CD8-positive, alpha-beta memory T cell (primary cell): ENCODE measurements around the gene ANO4. TPM values are rescaled to one million over a fixed set of nuclear protein-coding genes. Genes with fewer than 3 reads are reported as not detected.

Experiments used
- CTCF ChIA-PET: fragments of 350-600 bp; sonication (Branson Sonifier 250); formaldehyde crosslinking; loops from one replicate; lab custom pipeline; 2021; ENCODE audit warnings: antibody characterized with exemption; lab: Charles Lee
- POLR2A ChIA-PET: fragments of 350-600 bp; sonication (Branson Sonifier 250); formaldehyde crosslinking; loops from one replicate; lab custom pipeline; 2021; ENCODE audit warnings: antibody characterized with exemption; lab: Charles Lee
- DNase-seq, 5 donors: peaks; one replicate each; pipeline versions ENCODE4 v3.0.0 to v3.0.0-alpha.2; 2020 to 2022; ENCODE audit warnings: mixed read lengths in 1 of 5
- H3K27ac ChIP-seq: one replicate; pipeline ENCODE4 v1.7.0; 2013; ENCODE audit warnings: low read depth, mild to moderate bottlenecking, low read length, moderate library complexity
- H3K27me3 ChIP-seq: 2 replicates; pipeline ENCODE4 v1.7.0; 2013; ENCODE audit warnings: low read length, mild to moderate bottlenecking; ENCODE audit not compliant: insufficient read depth, poor library complexity, severe bottlenecking
- H3K36me3 ChIP-seq: 2 replicates; pipeline ENCODE4 v1.7.0; 2013; ENCODE audit warnings: mild to moderate bottlenecking, low read length, moderate library complexity; ENCODE audit not compliant: insufficient read depth
- H3K4me1 ChIP-seq: 2 replicates; pipeline ENCODE4 v1.7.0; 2013; ENCODE audit warnings: mild to moderate bottlenecking, low read length, moderate library complexity; ENCODE audit not compliant: insufficient read depth
- H3K4me3 ChIP-seq: 2 replicates; pipeline ENCODE4 v1.7.0; 2013; ENCODE audit warnings: mild to moderate bottlenecking, low read length
- H3K9me3 ChIP-seq: 2 replicates; pipeline ENCODE4 v1.7.0; 2013; ENCODE audit warnings: mild to moderate bottlenecking, low read length
- H3K27ac Mint-ChIP-seq, 8 donors: one replicate each; pipeline ENCODE4 v1.8.0; 2020 to 2021; ENCODE audit warnings: mixed read lengths in 8 of 8, mild to moderate bottlenecking in 6 of 8, inconsistent platforms in 3 of 8, moderate library complexity in 3 of 8
- H3K27me3 Mint-ChIP-seq, 2 donors: one replicate each; pipeline ENCODE4 v1.8.0; 2020 to 2021; ENCODE audit warnings: mixed read lengths in 2 of 2, mild to moderate bottlenecking in 1 of 2, moderate library complexity in 1 of 2
- H3K36me3 Mint-ChIP-seq, 3 donors: one replicate each; pipeline ENCODE4 v1.8.0; 2020 to 2021; ENCODE audit warnings: mixed read lengths in 3 of 3, inconsistent platforms in 1 of 3, mild to moderate bottlenecking in 1 of 3
- H3K4me1 Mint-ChIP-seq, 3 donors: one replicate each; pipeline ENCODE4 v1.8.0; 2020 to 2021; ENCODE audit warnings: mixed read lengths in 3 of 3, inconsistent platforms in 1 of 3, mild to moderate bottlenecking in 1 of 3
- H3K4me3 Mint-ChIP-seq, 7 donors: one replicate each; pipeline ENCODE4 v1.8.0; 2020 to 2021; ENCODE audit warnings: mixed read lengths in 7 of 7, mild to moderate bottlenecking in 6 of 7, moderate library complexity in 4 of 7, inconsistent platforms in 2 of 7
- H3K9me3 Mint-ChIP-seq, 5 donors: one replicate each; pipeline ENCODE4 v1.8.0; 2020 to 2022; ENCODE audit warnings: mixed read lengths in 5 of 5, mild to moderate bottlenecking in 3 of 5, moderate library complexity in 2 of 5, inconsistent platforms in 1 of 5
- polyA plus RNA-seq: library from polyadenylated mRNA; unstranded; fragments of 300-500 nt; fragmentation: Illumina TruSeq; gene quantifications from one replicate; pipeline ENCODE4 v1.2.3, GENCODE V29; 2021
- total RNA-seq, 2 experiments: library from RNA; stranded (reverse); gene quantifications; one replicate each; pipeline ENCODE4 v1.2.3, GENCODE V29; 2021

ANO4 gene
- total and polyA plus RNA-seq, 3 experiments from 2014 or later, result not detected

- no peak for DNase-seq
- no peaks in the 10 kb centered on the region for H3K27me3 ChIP-seq
- no peaks in the 10 kb centered on the region for H3K4me1 ChIP-seq
- no peak overlapping the region for H3K27ac Mint-ChIP-seq
- peaks cover 0 to 10% (median 3%) of the 10 kb centered on the region in 5 donors for H3K9me3 Mint-ChIP-seq
- ChIA-PET CTCF (no interaction called here), POLR2A (no interaction called here)
- no peaks in the 10 kb centered on the region for H3K9me3 ChIP-seq
- no peaks in the 10 kb centered on the region for H3K27me3 Mint-ChIP-seq
- H3K4me1 Mint-ChIP-seq, result no peaks in the 10 kb centered on the region
- no peak overlapping the region for H3K4me3 ChIP-seq
- H3K36me3 Mint-ChIP-seq, result no peaks in the 10 kb centered on the region
- no peaks in the 10 kb centered on the region for H3K36me3 ChIP-seq
- no peak overlapping the region for H3K27ac ChIP-seq
- H3K4me3 Mint-ChIP-seq, result no peak overlapping the region
These were observed 161.8 kb downstream of the ANO4 start for GRCh38 chr12:100956311-100956852.

GRCh38 chr12:100959481-100959880, 164.9 kb downstream of the ANO4 start:
- Mint-ChIP-seq H3K4me1 (no peaks in the 10 kb centered on the region), H3K27ac (no peak overlapping the region), H3K9me3 (peaks cover 0 to 3% (median 2%) of the 10 kb centered on the region in 5 donors), H3K36me3 (no peaks in the 10 kb centered on the region), H3K27me3 (no peaks in the 10 kb centered on the region), H3K4me3 (no peak overlapping the region)
- H3K4me3 ChIP-seq, result no peak overlapping the region
- H3K27me3 ChIP-seq, result no peaks in the 10 kb centered on the region
- H3K9me3 ChIP-seq, result no peaks in the 10 kb centered on the region
- CTCF ChIA-PET, result no interaction called here
- no peak overlapping the region for H3K27ac ChIP-seq
- no peak for DNase-seq
- H3K36me3 ChIP-seq, result no peaks in the 10 kb centered on the region
- no peaks in the 10 kb centered on the region for H3K4me1 ChIP-seq
- POLR2A ChIA-PET, result no interaction called here

- no peaks in the 10 kb centered on the region for H3K9me3 ChIP-seq
- Mint-ChIP-seq H3K9me3 (peaks cover 0 to 6% (median 2%) of the 10 kb centered on the region in 5 donors), H3K4me3 (no peak overlapping the region), H3K36me3 (no peaks in the 10 kb centered on the region), H3K4me1 (no peaks in the 10 kb centered on the region), H3K27me3 (no peaks in the 10 kb centered on the region), H3K27ac (no peak overlapping the region)
- no peaks in the 10 kb centered on the region for H3K36me3 ChIP-seq
- POLR2A ChIA-PET, result no interaction called here
- H3K27ac ChIP-seq, result no peak overlapping the region
- no peak for DNase-seq
- H3K4me3 ChIP-seq, result no peak overlapping the region
- H3K4me1 ChIP-seq, result no peaks in the 10 kb centered on the region
- CTCF ChIA-PET, result no interaction called here
- no peaks in the 10 kb centered on the region for H3K27me3 ChIP-seq
These were observed 167.6 kb downstream of the ANO4 start for GRCh38 chr12:100962086-100962712.

GRCh38 chr12:100963381-100963780, 168.8 kb downstream of the ANO4 start:
- no peaks in the 10 kb centered on the region for H3K4me1 Mint-ChIP-seq
- no peak overlapping the region for H3K4me3 ChIP-seq
- H3K4me3 Mint-ChIP-seq, result no peak overlapping the region
- H3K9me3 ChIP-seq, result no peaks in the 10 kb centered on the region
- no peaks in the 10 kb centered on the region for H3K27me3 Mint-ChIP-seq
- no peaks in the 10 kb centered on the region for H3K27me3 ChIP-seq
- POLR2A ChIA-PET, result no interaction called here
- H3K36me3 Mint-ChIP-seq, result no peaks in the 10 kb centered on the region
- no peak for DNase-seq
- H3K36me3 ChIP-seq, result no peaks in the 10 kb centered on the region
- H3K27ac ChIP-seq, result no peak overlapping the region
- no peak overlapping the region for H3K27ac Mint-ChIP-seq
- H3K4me1 ChIP-seq, result no peaks in the 10 kb centered on the region
- peaks cover 0 to 3% (median 2%) of the 10 kb centered on the region in 5 donors for H3K9me3 Mint-ChIP-seq
- CTCF ChIA-PET, result no interaction called here

- H3K36me3 Mint-ChIP-seq, result no peaks in the 10 kb centered on the region
- no peak overlapping the region for H3K4me3 Mint-ChIP-seq
- H3K4me1 Mint-ChIP-seq, result no peaks in the 10 kb centered on the region
- H3K27me3 ChIP-seq, result no peaks in the 10 kb centered on the region
- no peak overlapping the region for H3K4me3 ChIP-seq
- no peak overlapping the region for H3K27ac Mint-ChIP-seq
- H3K27ac ChIP-seq, result no peak overlapping the region
- ChIA-PET CTCF (no interaction called here), POLR2A (no interaction called here)
- H3K36me3 ChIP-seq, result no peaks in the 10 kb centered on the region
- no peaks in the 10 kb centered on the region for H3K27me3 Mint-ChIP-seq
- no peaks in the 10 kb centered on the region for H3K9me3 ChIP-seq
- no peak for DNase-seq
- peaks cover 0 to 3% (median 2%) of the 10 kb centered on the region in 5 donors for H3K9me3 Mint-ChIP-seq
- H3K4me1 ChIP-seq, result no peaks in the 10 kb centered on the region
These were observed 169.5 kb downstream of the ANO4 start for GRCh38 chr12:100964028-100964427.

GRCh38 chr12:100967189-100967588, 172.6 kb downstream of the ANO4 start:
- Histone ChIP-seq H3K4me1 (no peaks in the 10 kb centered on the region), H3K27me3 (no peaks in the 10 kb centered on the region), H3K9me3 (no peaks in the 10 kb centered on the region), H3K36me3 (no peaks in the 10 kb centered on the region), H3K27ac (no peak overlapping the region), H3K4me3 (no peak overlapping the region)
- Mint-ChIP-seq H3K4me3 (no peak overlapping the region), H3K4me1 (no peaks in the 10 kb centered on the region), H3K9me3 (peaks cover 0 to 3% (median 0%) of the 10 kb centered on the region in 5 donors), H3K27ac (no peak overlapping the region), H3K36me3 (no peaks in the 10 kb centered on the region), H3K27me3 (peaks cover 0 to 3% of the 10 kb centered on the region in 2 donors)
- ChIA-PET CTCF (no interaction called here), POLR2A (no interaction called here)
- DNase-seq, result no peak

GRCh38 chr12:100970894-100971293, 176.3 kb downstream of the ANO4 start:
- Mint-ChIP-seq H3K9me3 (peaks cover 0 to 2% (median 0%) of the 10 kb centered on the region in 5 donors), H3K4me1 (no peaks in the 10 kb centered on the region), H3K27ac (no peak overlapping the region), H3K36me3 (no peaks in the 10 kb centered on the region), H3K4me3 (no peak overlapping the region), H3K27me3 (peaks cover 0 to 3% of the 10 kb centered on the region in 2 donors)
- no peaks in the 10 kb centered on the region for H3K36me3 ChIP-seq
- CTCF ChIA-PET, result no interaction called here
- H3K27me3 ChIP-seq, result peaks cover 3% of the 10 kb centered on the region
- POLR2A ChIA-PET, result no interaction called here
- no peak overlapping the region for H3K27ac ChIP-seq
- no peaks in the 10 kb centered on the region for H3K9me3 ChIP-seq
- no peak for DNase-seq
- no peaks in the 10 kb centered on the region for H3K4me1 ChIP-seq
- H3K4me3 ChIP-seq, result no peak overlapping the region

GRCh38 chr12:100972121-100972520, 177.5 kb downstream of the ANO4 start:
- H3K27ac ChIP-seq, result no peak overlapping the region
- no peaks in the 10 kb centered on the region for H3K4me1 ChIP-seq
- no peaks in the 10 kb centered on the region for H3K36me3 ChIP-seq
- H3K27me3 ChIP-seq, result peaks cover 3% of the 10 kb centered on the region
- Mint-ChIP-seq H3K4me3 (no peak overlapping the region), H3K9me3 (peaks cover 0 to 2% (median 0%) of the 10 kb centered on the region in 5 donors), H3K36me3 (no peaks in the 10 kb centered on the region), H3K4me1 (no peaks in the 10 kb centered on the region), H3K27ac (no peak overlapping the region), H3K27me3 (peaks cover 0 to 3% of the 10 kb centered on the region in 2 donors)
- CTCF ChIA-PET, result no interaction called here
- H3K9me3 ChIP-seq, result no peaks in the 10 kb centered on the region
- POLR2A ChIA-PET, result no interaction called here
- no peak overlapping the region for H3K4me3 ChIP-seq
- DNase-seq, result no peak
